ENCODE measurements around the gene GFOD1. TPM values are rescaled to one million over a fixed set of nuclear protein-coding genes. Genes with fewer than 3 reads are reported as not detected.
"Not testable (repeated sequence)": the region's sequence is repeated elsewhere in the genome, so short reads cannot be mapped to it uniquely, and the experiment has no call there.

The GFOD1 gene
- total RNA-seq, 2 donors from 2014 or later = 23.8 to 25.3 TPM

DNA sequence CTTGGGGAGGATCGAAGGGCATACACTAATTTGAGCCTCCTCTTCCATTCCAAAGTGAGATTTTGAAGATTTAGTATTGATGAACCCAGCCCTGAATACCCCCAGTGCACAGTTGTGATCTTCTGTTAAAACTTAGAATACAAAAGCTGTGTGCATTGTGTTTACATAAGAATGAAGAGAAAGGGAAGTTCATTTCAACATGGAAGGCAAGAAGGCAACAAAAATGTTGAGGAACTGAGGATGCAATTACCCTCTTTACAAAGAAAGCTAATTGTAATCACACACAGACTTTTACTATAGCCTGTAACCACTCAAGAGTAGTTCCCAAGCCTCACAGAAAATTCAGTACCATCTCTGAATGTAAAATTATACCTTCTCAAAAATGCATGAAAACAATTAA is 49.3 kb downstream of the GFOD1 start:
- no peaks in the 10 kb centered on the region for H3K36me3 ChIP-seq
- ATAC-seq (ENCODE audit: insufficient number of reproducible peaks, low FRiP score, low read depth) (no peak), DNase-seq (ENCODE audit: low spot score) (no peak)
- TF ChIP-seq, protein P1, sequence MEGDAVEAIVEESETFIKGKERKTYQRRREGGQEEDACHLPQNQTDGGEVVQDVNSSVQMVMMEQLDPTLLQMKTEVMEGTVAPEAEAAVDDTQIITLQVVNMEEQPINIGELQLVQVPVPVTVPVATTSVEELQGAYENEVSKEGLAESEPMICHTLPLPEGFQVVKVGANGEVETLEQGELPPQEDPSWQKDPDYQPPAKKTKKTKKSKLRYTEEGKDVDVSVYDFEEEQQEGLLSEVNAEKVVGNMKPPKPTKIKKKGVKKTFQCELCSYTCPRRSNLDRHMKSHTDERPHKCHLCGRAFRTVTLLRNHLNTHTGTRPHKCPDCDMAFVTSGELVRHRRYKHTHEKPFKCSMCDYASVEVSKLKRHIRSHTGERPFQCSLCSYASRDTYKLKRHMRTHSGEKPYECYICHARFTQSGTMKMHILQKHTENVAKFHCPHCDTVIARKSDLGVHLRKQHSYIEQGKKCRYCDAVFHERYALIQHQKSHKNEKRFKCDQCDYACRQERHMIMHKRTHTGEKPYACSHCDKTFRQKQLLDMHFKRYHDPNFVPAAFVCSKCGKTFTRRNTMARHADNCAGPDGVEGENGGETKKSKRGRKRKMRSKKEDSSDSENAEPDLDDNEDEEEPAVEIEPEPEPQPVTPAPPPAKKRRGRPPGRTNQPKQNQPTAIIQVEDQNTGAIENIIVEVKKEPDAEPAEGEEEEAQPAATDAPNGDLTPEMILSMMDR (IDR thresholded peaks at IDR 0.05) = no peak
- H3K4me3 ChIP-seq = no peak overlapping the region
- H3K27ac ChIP-seq = no peak overlapping the region
- H3K27me3 ChIP-seq (replicated peaks; ENCODE audit: insufficient read depth) = no peaks in the 10 kb centered on the region
- no peaks in the 10 kb centered on the region for H3K9me3 ChIP-seq
- no peaks in the 10 kb centered on the region for H3K4me1 ChIP-seq (ENCODE audit: control insufficient read depth in 1 of 2, low read depth in 2 of 2)

DNA sequence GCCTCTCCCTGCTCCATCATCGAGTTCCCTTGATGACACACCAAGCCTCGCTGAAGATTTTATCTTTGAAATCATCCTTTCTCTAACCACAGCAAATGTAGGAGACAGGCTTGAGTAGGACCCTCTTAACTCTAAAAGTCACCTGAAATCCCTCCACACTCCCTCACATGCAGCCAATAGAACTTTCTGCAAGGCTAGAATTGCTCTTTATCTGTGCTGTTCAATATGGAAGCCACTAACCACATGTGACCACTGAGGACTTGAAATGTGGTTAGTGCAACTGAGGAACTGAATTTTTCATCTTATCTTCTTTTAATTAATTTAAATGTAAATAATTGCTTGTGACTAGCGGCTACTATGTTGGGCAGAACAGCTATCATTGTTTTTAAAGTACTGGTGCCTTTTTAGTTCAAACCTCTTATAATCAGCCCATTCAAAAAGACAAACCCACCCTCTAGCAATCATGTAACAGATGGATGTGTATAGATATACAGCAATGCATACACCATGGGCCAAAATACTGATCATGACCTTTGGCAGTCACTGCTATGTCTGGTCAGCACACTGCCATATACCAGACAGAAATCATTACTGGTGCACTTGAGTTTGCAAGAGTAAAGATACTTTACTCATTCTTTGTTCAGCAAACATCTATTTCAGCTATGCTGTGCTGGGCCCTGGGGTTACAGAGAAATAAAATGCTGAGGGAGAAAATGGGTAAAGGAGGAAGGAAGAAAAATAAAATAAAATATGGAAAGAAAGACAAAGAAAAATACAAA is 50.0 kb downstream of the GFOD1 start:
- DNase-seq (ENCODE audit: low spot score) (no peak), ATAC-seq (ENCODE audit: insufficient number of reproducible peaks, low FRiP score, low read depth) (no peak)
- no peaks in the 10 kb centered on the region for H3K9me3 ChIP-seq
- H3K27me3 ChIP-seq (replicated peaks; ENCODE audit: insufficient read depth) = no peaks in the 10 kb centered on the region
- H3K4me1 ChIP-seq (ENCODE audit: control insufficient read depth in 1 of 2, low read depth in 2 of 2) = no peaks in the 10 kb centered on the region
- H3K27ac ChIP-seq = no peak overlapping the region
- TF ChIP-seq, protein P1 (IDR thresholded peaks at IDR 0.05) = no peak
- H3K4me3 ChIP-seq = no peak overlapping the region
- no peaks in the 10 kb centered on the region for H3K36me3 ChIP-seq

DNA sequence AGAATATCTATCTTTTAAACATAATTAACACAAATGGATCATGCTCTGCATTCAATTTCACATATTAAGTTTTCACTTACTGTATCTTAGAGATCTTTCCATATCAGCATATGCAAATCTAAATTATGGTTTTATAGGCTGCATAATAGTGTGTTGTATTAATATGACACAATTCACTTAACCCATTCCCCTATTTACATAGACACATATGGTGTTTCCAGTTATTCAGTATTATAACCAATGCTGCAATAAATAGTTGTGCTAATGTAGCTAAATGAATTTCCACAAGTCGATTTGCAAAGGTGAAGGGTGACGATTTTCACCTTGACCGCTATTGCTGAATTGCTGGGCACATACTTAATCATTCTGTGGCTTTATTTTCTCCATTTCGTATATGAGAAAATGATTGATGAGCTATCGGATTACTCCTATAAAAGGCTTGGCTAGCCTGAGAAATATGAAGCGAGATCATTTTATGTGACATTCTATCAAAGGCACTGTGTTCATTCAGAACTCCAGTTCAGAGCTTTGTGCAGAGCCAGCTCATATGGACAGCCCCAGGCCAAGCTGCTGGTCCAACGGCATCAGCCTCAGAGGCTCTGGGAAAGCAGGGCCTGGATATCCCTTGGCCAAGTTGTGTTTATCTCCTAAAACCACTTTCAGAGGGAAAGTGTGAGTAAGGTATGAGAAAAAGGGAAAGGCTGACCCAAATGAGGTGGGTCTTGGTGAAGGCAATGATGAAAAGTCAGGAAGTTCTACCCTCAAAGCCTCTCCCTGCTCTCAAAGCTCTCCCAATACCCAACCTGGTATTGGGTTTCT is 50.8 kb downstream of the GFOD1 start:
- no peaks in the 10 kb centered on the region for H3K36me3 ChIP-seq
- no peaks in the 10 kb centered on the region for H3K4me1 ChIP-seq (ENCODE audit: control insufficient read depth in 1 of 2, low read depth in 2 of 2)
- H3K27ac ChIP-seq = no peak overlapping the region
- H3K9me3 ChIP-seq = no peaks in the 10 kb centered on the region
- TF ChIP-seq, protein P1 (IDR thresholded peaks at IDR 0.05) = no peak
- no peak for ATAC-seq (ENCODE audit: insufficient number of reproducible peaks, low FRiP score, low read depth)
- no peak for DNase-seq (ENCODE audit: low spot score)
- H3K4me3 ChIP-seq = no peak overlapping the region
- H3K27me3 ChIP-seq (replicated peaks; ENCODE audit: insufficient read depth) = no peaks in the 10 kb centered on the region

DNA sequence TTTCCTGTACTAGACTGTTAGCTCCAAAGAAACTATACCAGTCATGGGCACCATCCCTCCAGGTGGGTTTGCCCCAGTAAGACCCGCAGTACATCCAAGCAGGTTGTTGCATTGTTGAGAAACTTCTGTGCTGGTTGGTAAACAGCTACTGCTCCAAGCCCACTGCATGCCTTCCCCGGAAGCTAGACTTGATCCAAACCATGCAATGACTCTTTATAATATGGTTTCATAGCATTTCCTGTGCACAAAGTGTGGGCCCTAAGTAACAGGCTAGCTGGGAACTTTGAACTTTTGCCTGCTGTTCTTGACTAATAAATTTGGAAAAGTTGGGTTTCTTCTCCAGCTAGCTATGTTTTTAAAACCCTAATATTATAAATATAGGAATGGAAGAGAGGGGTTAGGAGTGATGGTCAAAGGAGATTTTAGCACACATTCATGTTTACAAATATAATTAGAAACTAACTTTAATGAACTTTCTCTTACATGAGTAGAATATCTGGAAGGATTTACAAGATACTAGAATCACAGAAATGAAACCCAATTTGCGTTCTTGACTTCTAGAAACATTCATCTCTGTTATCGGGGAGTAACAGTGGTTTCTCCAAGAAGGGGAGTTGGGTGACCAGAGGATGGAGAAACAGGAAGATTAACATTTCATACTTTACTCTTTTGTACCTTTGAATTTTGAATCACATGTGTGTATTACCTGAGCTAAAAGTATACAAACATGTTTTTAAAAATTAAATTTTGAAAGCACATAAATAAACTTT is 51.7 kb downstream of the GFOD1 start:
- TF ChIP-seq, protein P1 (IDR thresholded peaks at IDR 0.05) = no peak
- Histone ChIP-seq H3K36me3 (no peaks in the 10 kb centered on the region), H3K4me1 (ENCODE audit: control insufficient read depth in 1 of 2, low read depth in 2 of 2) (no peaks in the 10 kb centered on the region), H3K4me3 (no peak overlapping the region), H3K9me3 (no peaks in the 10 kb centered on the region), H3K27me3 (replicated peaks; ENCODE audit: insufficient read depth) (no peaks in the 10 kb centered on the region), H3K27ac (no peak overlapping the region)
- no peak for ATAC-seq (ENCODE audit: insufficient number of reproducible peaks, low FRiP score, low read depth)
- DNase-seq (ENCODE audit: low spot score) = no peak

DNA sequence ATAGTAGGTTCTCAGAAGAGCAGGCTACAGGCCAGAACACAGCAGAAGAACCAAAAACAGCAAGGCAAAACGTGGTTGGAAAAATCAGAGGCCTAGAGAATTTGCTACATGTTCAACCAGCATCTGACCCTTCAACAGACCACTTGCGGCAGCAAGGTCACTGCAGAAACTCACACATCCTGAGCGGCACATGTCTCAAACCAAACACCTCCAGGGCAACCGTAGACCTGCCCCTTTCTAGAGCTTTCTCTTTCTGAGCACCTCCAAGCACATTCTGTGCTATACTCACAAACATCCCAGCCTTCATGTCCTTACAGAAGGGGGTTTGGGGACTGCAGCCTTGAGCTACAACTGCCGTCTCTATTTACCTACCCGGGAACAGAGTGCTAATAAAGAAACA is 52.6 kb downstream of the GFOD1 start:
- ATAC-seq (ENCODE audit: insufficient number of reproducible peaks, low FRiP score, low read depth) (no peak), DNase-seq (ENCODE audit: low spot score) (no peak)
- H3K9me3 ChIP-seq = no peaks in the 10 kb centered on the region
- no peaks in the 10 kb centered on the region for H3K36me3 ChIP-seq
- TF ChIP-seq, protein P1 (IDR thresholded peaks at IDR 0.05) = no peak
- H3K27me3 ChIP-seq (replicated peaks; ENCODE audit: insufficient read depth) = no peaks in the 10 kb centered on the region
- H3K27ac ChIP-seq = no peak overlapping the region
- no peak overlapping the region for H3K4me3 ChIP-seq
- H3K4me1 ChIP-seq (ENCODE audit: control insufficient read depth in 1 of 2, low read depth in 2 of 2) = no peaks in the 10 kb centered on the region

DNA sequence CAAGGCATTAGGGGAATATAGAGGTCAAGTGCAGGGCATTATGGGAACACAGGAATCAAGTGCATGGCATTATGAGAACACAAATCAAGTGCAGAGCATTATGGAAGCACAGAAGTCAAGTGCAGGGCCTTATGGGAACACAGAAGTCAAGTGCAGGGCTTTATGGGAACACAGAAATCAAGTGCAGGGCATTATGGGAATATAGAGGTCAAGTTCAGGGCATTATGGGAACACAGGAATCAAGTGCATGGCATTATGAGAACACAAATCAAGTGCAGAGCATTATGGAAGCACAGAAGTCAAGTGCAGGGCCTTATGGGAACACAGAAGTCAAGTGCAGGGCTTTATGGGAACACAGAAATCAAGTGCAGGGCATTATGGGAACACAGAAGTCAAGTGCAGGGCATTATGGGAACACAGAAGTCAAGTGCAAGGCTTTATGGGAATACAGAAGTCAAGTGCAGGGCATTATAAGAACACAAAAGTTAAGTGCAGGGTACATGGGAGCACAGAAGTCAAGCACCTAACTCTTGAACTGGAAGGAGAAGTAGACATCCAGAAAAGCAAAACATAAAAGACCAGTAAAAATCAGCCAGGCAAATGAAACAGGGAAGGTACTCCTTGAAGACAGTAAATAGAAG is 53.1 kb downstream of the GFOD1 start:
- not testable (repeated sequence) for H3K27me3 ChIP-seq (replicated peaks; ENCODE audit: insufficient read depth); H3K27ac ChIP-seq; H3K9me3 ChIP-seq; ATAC-seq (ENCODE audit: insufficient number of reproducible peaks, low FRiP score, low read depth); H3K4me1 ChIP-seq (ENCODE audit: control insufficient read depth in 1 of 2, low read depth in 2 of 2); H3K4me3 ChIP-seq; DNase-seq (ENCODE audit: low spot score); H3K36me3 ChIP-seq
